Hematopoietic multipotent progenitor cell (in vitro differentiated cells): ENCODE results near the gene DUOXA1. TPM values are rescaled to one million over a fixed set of nuclear protein-coding genes. Genes with fewer than 3 reads are reported as not detected.
"Not testable (repeated sequence)": the region's sequence is repeated elsewhere in the genome, so short reads cannot be mapped to it uniquely, and the experiment has no call there.

Experiments
- DNase-seq, 3 donors: peaks; one replicate each; pipeline ENCODE4 v3.0.0-alpha.2; 2011 to 2015; ENCODE audit warnings: low read depth in 2 of 3, low spot score in 2 of 3
- total RNA-seq: library from RNA; depleted of rRNA; stranded (reverse); fragments of >200 nt; gene quantifications from one replicate; pipeline ENCODE4 v1.2.3, GENCODE V29; 2012

The DUOXA1 gene
- total RNA-seq, 1 donor: under 0.01 TPM

GRCh38 chr15:45151998-45152828, 22.5 kb upstream of the DUOXA1 start:
- no peak for DNase-seq

DNA sequence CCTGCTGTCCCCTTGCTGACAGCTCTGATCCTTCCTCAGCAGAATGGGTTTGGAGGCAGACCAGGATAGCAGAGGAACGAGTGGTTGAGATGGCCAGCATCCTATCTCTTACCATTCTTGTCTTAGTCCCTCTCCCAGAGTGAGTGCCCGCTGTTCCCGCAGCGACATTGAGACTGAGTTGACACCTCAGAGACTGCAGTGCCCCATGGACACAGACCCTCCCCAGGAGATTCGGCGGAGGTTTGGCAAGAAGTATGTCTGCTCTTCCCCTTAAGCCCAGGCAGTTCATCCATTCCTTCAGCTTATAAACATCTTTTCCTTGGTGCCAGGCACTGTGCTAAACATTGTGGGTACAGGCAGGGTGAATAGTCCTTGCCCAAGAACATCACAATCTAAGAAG, 21.3 kb upstream of the DUOXA1 start:
- DNase-seq: no peak

DNA sequence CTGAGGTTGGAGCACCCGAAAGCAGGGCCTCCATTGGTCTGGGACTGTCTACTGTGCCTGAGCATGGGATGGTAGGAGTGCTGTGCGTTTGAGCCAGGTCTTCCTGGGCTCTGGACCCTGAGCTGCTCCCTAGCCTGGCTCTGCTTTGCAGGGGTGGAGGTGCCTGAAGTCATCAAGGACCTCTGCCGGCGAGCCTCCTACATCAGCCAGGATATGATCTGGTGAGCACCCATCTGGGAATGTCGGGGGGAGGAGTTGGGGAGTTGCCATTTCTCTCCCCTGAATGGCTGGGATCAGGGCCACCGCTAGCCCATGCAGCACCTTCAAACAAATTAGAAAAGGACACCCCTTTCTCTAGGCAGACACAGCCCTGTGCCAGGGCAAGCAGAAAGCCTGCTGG, 20.8 kb upstream of the DUOXA1 start:
- no peak for DNase-seq

- no peak for DNase-seq
These were observed 19.4 kb upstream of the DUOXA1 start for GRCh38 chr15:45149060-45149459.

- no peak for DNase-seq
These were observed 18.7 kb upstream of the DUOXA1 start for GRCh38 chr15:45148076-45149059.

DNA sequence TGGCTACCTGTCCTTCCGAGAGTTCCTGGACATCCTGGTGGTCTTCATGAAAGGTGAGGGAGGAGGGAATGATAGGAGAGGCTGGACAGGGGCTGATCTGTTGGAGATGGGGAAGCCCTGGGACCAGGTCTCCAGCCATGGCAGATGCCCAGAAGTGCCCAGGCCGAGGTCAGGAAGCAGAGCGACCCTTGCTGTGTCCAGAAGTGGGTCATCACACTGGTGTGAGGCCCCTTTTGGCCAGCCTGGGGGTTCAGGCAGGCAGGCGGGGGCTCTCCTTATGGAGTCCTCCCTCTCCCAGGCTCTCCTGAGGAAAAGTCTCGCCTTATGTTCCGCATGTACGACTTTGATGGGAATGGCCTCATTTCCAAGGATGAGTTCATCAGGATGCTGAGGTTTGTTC, 17.9 kb upstream of the DUOXA1 start:
- DNase-seq: no peak

DNA sequence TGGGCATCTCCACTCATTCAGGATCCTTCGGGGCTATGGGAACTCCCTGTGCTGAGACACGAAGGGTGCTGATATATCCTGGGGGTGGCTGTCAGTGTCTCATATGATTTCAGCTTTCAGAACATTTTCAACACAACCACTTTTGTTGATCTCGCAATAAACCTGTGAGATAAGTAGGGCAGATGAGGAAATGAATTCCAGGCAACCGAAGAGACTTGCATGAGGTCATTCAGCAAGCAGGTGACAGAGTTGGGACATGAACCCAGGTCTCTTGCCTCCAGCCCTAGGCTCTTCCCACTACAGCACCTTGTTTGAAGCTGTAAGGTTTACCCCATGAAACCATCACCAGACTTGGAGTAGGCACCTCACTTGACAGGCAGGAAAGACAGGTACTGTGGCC, 16.7 kb upstream of the DUOXA1 start:
- DNase-seq: no peak

DNA sequence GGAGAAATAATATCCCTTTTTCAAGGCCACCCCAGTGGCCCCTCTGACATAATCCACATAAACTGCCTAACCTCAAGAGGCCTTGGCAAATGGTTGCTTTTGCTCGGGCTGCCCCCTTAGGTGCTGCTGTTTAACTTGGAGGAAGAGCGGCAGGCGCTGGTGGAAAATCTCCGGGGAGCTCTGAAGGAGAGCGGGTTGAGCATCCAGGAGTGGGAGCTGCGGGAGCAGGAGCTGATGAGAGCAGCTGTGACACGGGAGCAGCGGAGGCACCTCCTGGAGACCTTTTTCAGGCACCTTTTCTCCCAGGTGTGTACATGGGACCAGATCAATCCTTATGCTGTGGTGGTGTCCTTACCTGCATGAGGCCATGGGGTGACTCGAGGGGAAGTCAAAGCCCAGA, 15.1 kb upstream of the DUOXA1 start:
- DNase-seq: no peak

DNA sequence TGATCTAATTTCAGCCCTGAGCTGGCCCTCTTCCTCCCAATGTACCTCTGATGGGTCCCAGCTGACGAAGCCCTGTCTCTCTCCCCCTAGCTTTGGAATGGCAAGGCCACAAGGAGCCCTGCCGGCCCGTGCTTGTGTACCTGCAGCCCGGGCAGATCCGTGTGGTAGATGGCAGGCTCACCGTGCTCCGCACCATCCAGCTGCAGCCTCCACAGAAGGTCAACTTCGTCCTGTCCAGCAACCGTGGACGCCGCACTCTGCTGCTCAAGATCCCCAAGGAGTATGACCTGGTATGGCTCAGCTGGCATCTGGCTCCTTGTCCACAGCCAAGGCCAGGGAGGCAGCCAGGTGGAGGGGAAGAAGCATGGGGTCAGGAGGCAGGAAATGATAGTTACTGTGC, 14.3 kb upstream of the DUOXA1 start:
- no peak for DNase-seq

DNA sequence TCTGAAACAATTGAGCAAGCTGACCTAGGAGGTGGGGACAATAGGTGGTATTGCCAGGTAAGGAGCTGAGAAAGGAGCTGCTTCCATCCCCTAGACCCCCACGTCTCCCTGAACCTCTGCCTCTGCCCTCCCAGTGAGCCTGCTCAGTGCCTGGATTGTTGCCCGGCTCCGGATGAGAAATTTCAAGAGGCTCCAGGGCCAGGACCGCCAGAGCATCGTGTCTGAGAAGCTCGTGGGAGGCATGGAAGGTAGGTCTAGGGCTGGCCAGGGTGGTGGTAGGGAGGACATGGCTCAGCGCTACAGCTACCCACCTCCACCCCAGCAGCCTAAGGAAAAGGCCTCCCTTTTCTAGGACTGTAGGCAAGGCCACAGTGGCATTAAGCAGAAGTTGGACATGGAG, 13.4 kb upstream of the DUOXA1 start:
- DNase-seq: no peak

DNA sequence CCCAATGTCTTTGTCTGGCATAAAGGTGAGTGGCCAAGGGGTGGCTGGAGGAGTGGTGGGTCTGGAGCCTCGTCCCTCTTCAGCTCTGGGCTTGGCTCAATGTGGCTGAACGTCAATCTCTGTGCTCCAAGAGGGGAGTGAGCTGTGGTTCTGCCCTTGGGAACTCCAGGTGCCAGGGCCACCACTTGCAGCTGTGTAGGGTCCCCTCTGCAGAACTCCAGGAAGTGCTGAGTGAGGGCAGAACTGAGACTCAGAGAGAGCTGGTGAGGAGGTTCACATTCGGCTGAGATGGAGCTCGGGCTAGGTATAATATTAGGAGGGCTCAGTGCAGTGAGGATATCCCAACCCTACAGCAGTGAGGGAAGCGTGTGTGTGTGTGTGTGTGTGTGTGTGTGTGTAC, 11.7 kb upstream of the DUOXA1 start:
- DNase-seq: no peak

DNA sequence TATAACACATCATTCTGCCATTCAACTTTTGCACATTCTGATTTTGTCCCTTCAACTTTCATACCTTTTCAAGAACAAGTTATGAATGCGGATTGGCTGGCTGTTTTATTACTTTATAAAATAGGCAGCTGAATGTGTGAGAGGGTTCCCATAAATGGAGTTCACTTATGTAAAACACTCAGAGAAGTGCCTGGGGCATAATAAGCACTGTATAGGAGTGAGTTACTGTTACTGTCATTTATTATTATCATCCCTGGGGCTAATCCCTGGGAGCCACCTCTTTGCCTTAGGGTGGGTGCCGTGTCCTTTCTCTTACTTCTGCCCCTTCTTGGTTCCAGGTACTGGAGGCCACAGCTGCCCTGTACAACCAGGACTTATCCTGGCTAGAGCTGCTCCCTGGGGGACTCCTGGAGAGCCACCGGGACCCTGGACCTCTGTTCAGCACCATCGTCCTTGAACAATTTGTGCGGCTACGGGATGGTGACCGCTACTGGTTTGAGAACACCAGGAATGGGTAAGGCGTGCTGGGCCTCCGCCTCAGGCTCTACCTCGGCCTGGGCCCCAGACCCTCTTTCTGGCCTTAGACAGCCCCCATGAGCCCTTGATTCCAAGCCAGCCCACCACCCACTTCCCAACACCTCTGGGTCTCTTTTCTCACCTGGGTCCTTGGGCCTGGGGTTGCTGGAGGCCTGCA, 11.0 kb upstream of the DUOXA1 start:
- no peak for DNase-seq

- no peak for DNase-seq
These were observed 10.1 kb upstream of the DUOXA1 start for GRCh38 chr15:45139770-45140169.

- no peak for DNase-seq
These were observed 9.4 kb upstream of the DUOXA1 start for GRCh38 chr15:45138814-45139765.

GRCh38 chr15:45137703-45138102, 8.0 kb upstream of the DUOXA1 start:
- DNase-seq: no peak

DNA sequence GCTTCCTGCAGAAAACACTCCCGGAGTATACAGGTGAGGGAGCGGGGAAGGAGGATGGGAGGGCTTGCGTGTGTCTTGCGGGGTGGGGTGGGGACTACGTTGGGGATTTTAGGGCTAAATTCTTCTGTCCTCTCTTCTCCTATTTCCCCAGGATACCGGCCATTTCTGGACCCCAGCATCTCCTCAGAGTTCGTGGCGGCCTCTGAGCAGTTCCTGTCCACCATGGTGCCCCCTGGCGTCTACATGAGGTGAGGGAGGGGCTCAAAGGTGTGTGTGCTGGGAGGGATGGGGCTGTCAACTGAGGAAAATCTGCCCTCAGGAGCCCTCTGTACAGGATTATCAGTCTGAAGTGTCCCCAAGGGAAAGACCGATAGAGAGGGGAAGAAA, 6.7 kb upstream of the DUOXA1 start:
- no peak for DNase-seq

DNA sequence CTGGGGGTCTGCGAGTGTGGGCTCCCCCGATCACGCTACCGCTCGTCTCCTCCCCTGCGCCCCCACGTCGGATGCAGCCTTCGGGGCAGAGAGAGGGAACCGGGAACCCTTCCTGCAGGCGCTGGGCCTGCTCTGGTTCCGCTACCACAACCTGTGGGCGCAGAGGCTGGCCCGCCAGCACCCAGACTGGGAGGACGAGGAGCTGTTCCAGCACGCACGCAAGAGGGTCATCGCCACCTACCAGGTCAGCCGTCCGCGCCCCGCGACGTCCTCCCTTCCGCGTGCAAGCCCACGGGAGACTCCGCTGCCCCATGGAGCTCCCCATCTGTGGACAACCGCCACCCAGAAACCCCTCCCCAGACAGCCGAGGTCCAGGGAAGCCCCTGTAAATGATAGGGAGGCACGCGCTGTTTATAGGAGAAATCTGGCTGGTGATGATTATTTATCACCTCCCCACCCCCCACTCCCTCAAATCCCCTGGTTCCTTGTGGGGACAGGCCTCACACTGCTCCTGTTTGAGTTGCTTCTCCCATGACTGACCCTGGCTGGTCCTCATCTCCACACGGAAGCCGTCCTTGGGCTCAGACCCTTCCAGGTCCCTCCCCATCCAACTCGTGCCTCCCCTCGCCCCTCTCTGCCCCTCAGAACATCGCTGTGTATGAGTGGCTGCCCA, 6.2 kb upstream of the DUOXA1 start:
- DNase-seq: not testable (repeated sequence)

GRCh38 chr15:45134682-45135604, 5.3 kb upstream of the DUOXA1 start:
- no peak for DNase-seq
